Skin of body (tissue), 3 donors: ENCODE data around the gene SNIP1. TPM values are rescaled to one million over a fixed set of nuclear protein-coding genes. Genes with fewer than 3 reads are reported as not detected.
"Not testable (repeated sequence)": the region's sequence is repeated elsewhere in the genome, so short reads cannot be mapped to it uniquely, and the experiment has no call there.

Source experiments
- DNase-seq: peaks from one replicate; lab custom pipeline; 2025; lab: John Stamatoyannopoulos, UW
- small RNA-seq: library from RNA; depleted of rRNA; stranded (forward); fragments of <200 nt; gene quantifications from one replicate; pipeline ENCODE3, GENCODE V24; 2014; ENCODE audit warnings: low replicate concordance
- total RNA-seq: library from RNA; depleted of rRNA; stranded (reverse); fragments of >200 nt; gene quantifications from one replicate; pipeline ENCODE4 v1.2.3, GENCODE V29; 2014

Gene SNIP1
- total RNA-seq, 1 donor from 2014 or later = 11.7 TPM

GRCh38 chr1:37514350-37515184, 39.5 kb downstream of the SNIP1 start, which contains the start of gene MEAF6:
Gene MEAF6, minus strand, starts transcription at chr1:37514766. Its CDS starts 20 bp downstream, at chr1:37514746.
- DNase-seq = peak; percentile 49

- DNase-seq = no peak
Observed at GRCh38 chr1:37513795-37514349, 40.2 kb downstream of the SNIP1 start.

GRCh38 chr1:37509181-37509580, 44.9 kb downstream of the SNIP1 start:
- no peak for DNase-seq

GRCh38 chr1:37506740-37507139, 47.4 kb downstream of the SNIP1 start:
- no peak for DNase-seq

GRCh38 chr1:37502791-37503190, 51.3 kb downstream of the SNIP1 start:
- DNase-seq = not testable (repeated sequence)

- no peak for DNase-seq
Observed at GRCh38 chr1:37502104-37502503, 52.0 kb downstream of the SNIP1 start.

- DNase-seq = no peak
Observed at GRCh38 chr1:37501661-37502060, 52.4 kb downstream of the SNIP1 start.

- DNase-seq = no peak
Observed at GRCh38 chr1:37498872-37499617, 55.0 kb downstream of the SNIP1 start.

- DNase-seq = no peak
Observed at GRCh38 chr1:37497832-37498231, 56.3 kb downstream of the SNIP1 start.

GRCh38 chr1:37495875-37496274, 58.2 kb downstream of the SNIP1 start:
- no peak for DNase-seq

- DNase-seq = no peak
Observed at GRCh38 chr1:37493336-37494098, 60.6 kb downstream of the SNIP1 start.

GRCh38 chr1:37487619-37487984, 66.5 kb downstream of the SNIP1 start:
- no peak for DNase-seq

- DNase-seq = peak; percentile 34
Observed at GRCh38 chr1:37486680-37487618, 67.1 kb downstream of the SNIP1 start.

GRCh38 chr1:37485902-37486679, 68.0 kb downstream of the SNIP1 start:
- DNase-seq = no peak

Small RNAs within 50 kb of the gene (small RNA-seq; reads per million reads assigned to genes)
- gene AL034379.1 (not detected), gene MIR5581 (0.09 reads per million)

Other genes with a start within 250 kb of the SNIP1 start
- 18.1 TPM for gene ZC3H12A, start 79.7 kb downstream of the SNIP1 start, total RNA-seq
- 44.2 TPM for gene MEAF6, start 39.5 kb downstream of the SNIP1 start, total RNA-seq
- gene DNALI1, start 2.6 kb upstream of the SNIP1 start, total RNA-seq = 1.1 TPM
- 70.7 TPM for gene GNL2, start 41.6 kb upstream of the SNIP1 start, total RNA-seq
- 10.4 TPM for gene RSPO1, start 80.6 kb upstream of the SNIP1 start, total RNA-seq
- 3.3 TPM for gene CDCA8, start 138.2 kb upstream of the SNIP1 start, total RNA-seq
- 0.49 TPM for gene EPHA10, start 210.8 kb upstream of the SNIP1 start, total RNA-seq
- gene MANEAL, start 239.6 kb upstream of the SNIP1 start, total RNA-seq = 3.5 TPM